ENCODE data around the gene PTGIS. TPM values are rescaled to one million over a fixed set of nuclear protein-coding genes. Genes with fewer than 3 reads are reported as not detected.

PTGIS gene
- total RNA-seq, 1 donor: 89.8 TPM

DNA sequence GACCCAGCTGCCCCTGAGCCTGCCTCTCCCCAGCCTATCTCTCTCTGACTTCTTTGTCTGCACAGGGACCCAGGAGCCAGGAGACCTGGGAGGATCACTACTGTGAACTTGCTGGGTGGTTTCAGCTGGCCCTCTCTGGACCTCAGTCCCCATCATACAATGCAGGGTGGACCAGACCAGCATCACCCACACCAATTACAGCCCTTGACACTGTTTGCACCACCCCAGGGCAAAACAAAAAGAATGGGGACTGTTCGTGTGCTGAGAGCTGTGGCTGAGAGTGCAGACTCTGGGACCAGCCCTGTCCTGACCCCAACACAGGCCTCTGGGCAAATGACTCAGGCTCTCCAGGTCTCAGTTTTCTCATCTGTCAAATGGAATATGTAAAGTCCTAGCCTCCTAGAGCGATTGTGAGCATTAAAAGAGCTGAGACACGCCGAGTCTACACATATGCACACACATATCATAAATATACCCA is 25.4 kb downstream of the PTGIS start:
- no peaks in the 10 kb centered on the region for H3K27me3 ChIP-seq (ENCODE audit: insufficient read depth, low read length)
- no peak for DNase-seq (ENCODE audit: insufficient read length, low spot score, missing footprints)
- peaks cover 9% of the 10 kb centered on the region for H3K9me3 ChIP-seq (ENCODE audit: low read depth, low read length)
- no peak for TF ChIP-seq CTCF (IDR thresholded peaks at IDR 0.05; ENCODE audit: extremely low read depth, low read depth, low read length)
- H3K79me2 ChIP-seq (ENCODE audit: insufficient read depth, low read length): no peaks in the 10 kb centered on the region
- no peak overlapping the region for H3K27ac ChIP-seq (ENCODE audit: low read depth, low read length)
- no peak overlapping the region for H3K4me2 ChIP-seq (ENCODE audit: insufficient read depth, low read length)
- no peaks in the 10 kb centered on the region for H3K4me1 ChIP-seq (ENCODE audit: insufficient read depth, low read length)
- peaks cover 15% of the 10 kb centered on the region for H3K36me3 ChIP-seq (ENCODE audit: insufficient read depth, low read length)
- H4K20me1 ChIP-seq (ENCODE audit: insufficient read depth, low read length): no peaks in the 10 kb centered on the region
- no peak overlapping the region for H2AFZ ChIP-seq (ENCODE audit: low read length)
- H3K4me3 ChIP-seq (ENCODE audit: insufficient read depth, low read length): no peak overlapping the region

GRCh38 chr20:49541733-49542513 is 26.0 kb downstream of the PTGIS start:
- no peaks in the 10 kb centered on the region for H3K4me1 ChIP-seq (ENCODE audit: insufficient read depth, low read length)
- peak; percentile 89 for TF ChIP-seq CTCF (IDR thresholded peaks at IDR 0.05; ENCODE audit: extremely low read depth, low read depth, low read length)
- H3K4me3 ChIP-seq (ENCODE audit: insufficient read depth, low read length): no peak overlapping the region
- no peaks in the 10 kb centered on the region for H3K27me3 ChIP-seq (ENCODE audit: insufficient read depth, low read length)
- H3K36me3 ChIP-seq (ENCODE audit: insufficient read depth, low read length): peaks cover 15% of the 10 kb centered on the region
- H3K27ac ChIP-seq (ENCODE audit: low read depth, low read length): no peak overlapping the region
- H4K20me1 ChIP-seq (ENCODE audit: insufficient read depth, low read length): no peaks in the 10 kb centered on the region
- H3K4me2 ChIP-seq (ENCODE audit: insufficient read depth, low read length): no peak overlapping the region
- peak; percentile 93 for DNase-seq (ENCODE audit: insufficient read length, low spot score, missing footprints)
- H2AFZ ChIP-seq (ENCODE audit: low read length): no peak overlapping the region
- H3K9me3 ChIP-seq (ENCODE audit: low read depth, low read length): peaks cover 9% of the 10 kb centered on the region
- no peaks in the 10 kb centered on the region for H3K79me2 ChIP-seq (ENCODE audit: insufficient read depth, low read length)

DNA sequence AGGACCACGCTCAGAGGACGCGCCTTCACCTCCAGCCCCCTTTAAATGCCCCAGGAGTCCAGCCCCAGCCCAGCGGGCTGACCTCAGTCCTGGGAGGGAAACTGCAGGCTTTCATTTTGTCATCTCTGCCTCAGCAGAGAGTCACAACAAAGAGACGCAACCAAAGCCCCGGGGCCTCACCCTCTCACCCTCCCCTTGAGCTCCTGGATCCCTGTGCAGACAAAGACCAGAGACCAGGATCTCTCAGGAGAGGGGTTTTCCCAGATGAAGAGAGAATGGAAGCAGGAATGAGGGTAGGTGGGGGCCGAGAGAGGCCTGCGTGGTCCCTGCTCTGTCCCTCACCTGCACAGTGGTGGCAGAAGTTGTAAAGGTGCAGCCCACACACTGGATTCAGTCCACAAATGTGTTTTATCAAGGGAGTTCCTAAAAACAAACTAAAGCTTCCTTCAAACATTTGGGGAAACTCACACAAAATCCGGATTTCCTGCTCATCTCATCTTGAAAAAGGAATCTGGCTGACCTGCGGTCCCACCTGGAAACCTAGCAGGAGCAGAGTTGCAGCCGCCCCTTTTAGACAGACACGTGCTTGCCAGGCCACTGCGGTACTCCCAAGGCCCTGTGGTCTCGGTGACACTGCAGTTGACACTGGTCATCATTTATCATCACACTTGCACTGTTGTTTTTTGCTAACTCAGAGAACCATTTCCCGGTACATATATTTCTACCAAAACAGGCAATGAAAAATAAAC is 27.1 kb downstream of the PTGIS start:
- Histone ChIP-seq H3K4me3 (ENCODE audit: insufficient read depth, low read length) (no peak overlapping the region), H3K4me1 (ENCODE audit: insufficient read depth, low read length) (no peaks in the 10 kb centered on the region), H3K27me3 (ENCODE audit: insufficient read depth, low read length) (no peaks in the 10 kb centered on the region), H4K20me1 (ENCODE audit: insufficient read depth, low read length) (no peaks in the 10 kb centered on the region), H2AFZ (ENCODE audit: low read length) (no peak overlapping the region), H3K79me2 (ENCODE audit: insufficient read depth, low read length) (no peaks in the 10 kb centered on the region), H3K36me3 (ENCODE audit: insufficient read depth, low read length) (peaks cover 16% of the 10 kb centered on the region), H3K27ac (ENCODE audit: low read depth, low read length) (no peak overlapping the region), H3K4me2 (ENCODE audit: insufficient read depth, low read length) (no peak overlapping the region), H3K9me3 (ENCODE audit: low read depth, low read length) (peaks cover 9% of the 10 kb centered on the region)
- no peak for TF ChIP-seq CTCF (IDR thresholded peaks at IDR 0.05; ENCODE audit: extremely low read depth, low read depth, low read length)
- DNase-seq (ENCODE audit: insufficient read length, low spot score, missing footprints): no peak

- TF ChIP-seq CTCF (IDR thresholded peaks at IDR 0.05; ENCODE audit: extremely low read depth, low read depth, low read length): no peak
- Histone ChIP-seq H2AFZ (ENCODE audit: low read length) (no peak overlapping the region), H3K4me3 (ENCODE audit: insufficient read depth, low read length) (no peak overlapping the region), H3K9me3 (ENCODE audit: low read depth, low read length) (peaks cover 3% of the 10 kb centered on the region), H3K36me3 (ENCODE audit: insufficient read depth, low read length) (peaks cover 11% of the 10 kb centered on the region), H4K20me1 (ENCODE audit: insufficient read depth, low read length) (no peaks in the 10 kb centered on the region), H3K27me3 (ENCODE audit: insufficient read depth, low read length) (no peaks in the 10 kb centered on the region), H3K4me2 (ENCODE audit: insufficient read depth, low read length) (no peak overlapping the region), H3K79me2 (ENCODE audit: insufficient read depth, low read length) (no peaks in the 10 kb centered on the region), H3K4me1 (ENCODE audit: insufficient read depth, low read length) (peaks cover 2% of the 10 kb centered on the region), H3K27ac (ENCODE audit: low read depth, low read length) (no peak overlapping the region)
- DNase-seq (ENCODE audit: insufficient read length, low spot score, missing footprints): no peak
Measured at GRCh38 chr20:49540232-49540620, 27.7 kb downstream of the PTGIS start.
